ENCODE measurements around the gene KLK13.

KLK13 gene

GRCh38 chr19:51091895-51092873 lies 27.3 kb upstream of the KLK13 start:
- DNase-seq: no peak

- no peak for DNase-seq
These were observed 26.2 kb upstream of the KLK13 start for GRCh38 chr19:51091126-51091525.

GRCh38 chr19:51090471-51090870 lies 25.6 kb upstream of the KLK13 start:
- DNase-seq: no peak

GRCh38 chr19:51089786-51090185 lies 24.9 kb upstream of the KLK13 start:
- DNase-seq: no peak

- DNase-seq: no peak
These were observed 21.4 kb upstream of the KLK13 start for GRCh38 chr19:51086153-51086850.

- DNase-seq: no peak
These were observed 19.6 kb upstream of the KLK13 start for GRCh38 chr19:51084505-51084904.

GRCh38 chr19:51083783-51084182 lies 18.9 kb upstream of the KLK13 start:
- no peak for DNase-seq

- DNase-seq: no peak
These were observed 18.3 kb upstream of the KLK13 start for GRCh38 chr19:51083181-51083580.

- DNase-seq: no peak
These were observed 17.7 kb upstream of the KLK13 start, which contains the start of gene KLK14 for GRCh38 chr19:51082611-51083010. TSS of gene KLK14 (minus strand) at chr19:51082887. CDS start at chr19:51082614, 273 bp downstream.

- no peak for DNase-seq
These were observed 16.6 kb upstream of the KLK13 start for GRCh38 chr19:51081476-51081875.

- DNase-seq: no peak
These were observed 14.7 kb upstream of the KLK13 start for GRCh38 chr19:51079481-51080110.

GRCh38 chr19:51078731-51079130 lies 13.8 kb upstream of the KLK13 start:
- DNase-seq: no peak

- no peak for DNase-seq
These were observed 13.2 kb upstream of the KLK13 start for GRCh38 chr19:51078104-51078503.

- DNase-seq: no peak
These were observed 11.8 kb upstream of the KLK13 start for GRCh38 chr19:51076631-51077213.

- no peak for DNase-seq
These were observed 11.1 kb upstream of the KLK13 start for GRCh38 chr19:51075998-51076397.

GRCh38 chr19:51071095-51071405 lies 6.2 kb upstream of the KLK13 start:
- DNase-seq: no peak

GRCh38 chr19:51070334-51071094 lies 5.6 kb upstream of the KLK13 start:
- DNase-seq: no peak

- no peak for DNase-seq
These were observed 1.7 kb upstream of the KLK13 start for GRCh38 chr19:51066393-51067186.

- DNase-seq: no peak
These were observed 499 bp upstream of the KLK13 start for GRCh38 chr19:51065221-51065960.

- no peak for DNase-seq
These were observed 1.2 kb downstream of the KLK13 start for GRCh38 chr19:51063664-51064063.

GRCh38 chr19:51060973-51061372 lies 3.9 kb downstream of the KLK13 start:
- DNase-seq: no peak
